K562 (cell line): ENCODE results near the gene NLRP6. TPM values are rescaled to one million over a fixed set of nuclear protein-coding genes. Genes with fewer than 3 reads are reported as not detected.

Experiments used
- ATAC-seq: fragments of 200-7000 bp; cut with Tn5 transposase; 3 replicates; pipeline ENCODE4 v1.9.1; 2020; ENCODE audit warnings: moderate library complexity
- BruUV-seq: library from RNA; stranded (reverse); fragments of 400-500 nt; replicated peaks from 2 replicates; lab custom pipeline; 2021; lab: Mats Ljungman, UMichigan
- CTCF ChIA-PET: fragments of 300-600 bp; formaldehyde crosslinking; extraction: SDS; loops from one replicate; lab custom pipeline; 2021; ENCODE audit warnings: low intra/inter-chr PET ratio; lab: Yijun Ruan, JAX
- POLR2A ChIA-PET: fragments of 300-600, 350-650 bp; sonication (Branson Sonifier 250); formaldehyde crosslinking; extraction: SDS; loops from one replicate; lab custom pipeline; 2021; ENCODE audit warnings: antibody characterized with exemption, inconsistent platforms; lab: Yijun Ruan, JAX
- DNase-seq, 4 experiments: peaks; one replicate each; pipeline versions ENCODE4 v3.0.0 to v3.0.0-alpha.2; 2011 to 2018; ENCODE audit warnings: low spot score in 3 of 4, mixed read lengths in 3 of 4; ENCODE audit errors: extremely low read depth in 1 of 4
- FAIRE-seq: peaks from 2 replicates; lab custom pipeline; 2011; peaks lifted over from hg19 to GRCh38; lab: Jason Lieb, UNC
- H2AFZ ChIP-seq: 2 replicates; pipeline ENCODE4 v1.6.0; 2011; ENCODE audit warnings: low read depth, low read length, control low read depth, inconsistent platforms
- H3K27ac ChIP-seq: fragments of 200-600 bp; 3 replicates; pipeline ENCODE4 v1.8.0; 2011; ENCODE audit warnings: low read depth, mild to moderate bottlenecking, control low read depth, inconsistent platforms, low read length, moderate library complexity, mixed read lengths; ENCODE audit errors: extremely low read depth
- H3K27me3 ChIP-seq, 2 experiments: fragments of 300-600 bp in 1 of 2; 2 replicates in 1 of 2; 3 replicates in 1 of 2; pipeline versions ENCODE4 v1.6.0 to v1.8.0; 2011; ENCODE audit warnings: inconsistent platforms in 2 of 2, low read length in 2 of 2, mild to moderate bottlenecking in 1 of 2, mixed read lengths in 1 of 2, moderate library complexity in 1 of 2; ENCODE audit not compliant: control insufficient read depth in 2 of 2, insufficient read depth in 2 of 2
- H3K36me3 ChIP-seq: fragments of 300-600 bp; 3 replicates; pipeline ENCODE4 v1.8.0; 2011; ENCODE audit warnings: mild to moderate bottlenecking, low read length, inconsistent platforms; ENCODE audit not compliant: control insufficient read depth, insufficient read depth
- H3K4me1 ChIP-seq, 2 experiments: fragments of 200-600 bp in 1 of 2; replicated peaks in 1 of 2; 2 replicates in 1 of 2; 3 replicates in 1 of 2; pipeline versions ENCODE4 v1.5.1 to v1.8.0; 2011; ENCODE audit warnings: inconsistent platforms in 2 of 2, low read length in 2 of 2, mild to moderate bottlenecking in 1 of 2, mixed read lengths in 1 of 2, moderate library complexity in 1 of 2; ENCODE audit not compliant: control insufficient read depth in 2 of 2, insufficient read depth in 2 of 2
- H3K4me2 ChIP-seq: 2 replicates; pipeline ENCODE4 v1.6.1; 2011; ENCODE audit warnings: low read length, control low read depth, inconsistent platforms, mixed read lengths; ENCODE audit not compliant: insufficient read depth
- H3K4me3 ChIP-seq: fragments of 200-600 bp; sonication (generic), shearing (Covaris generic); 2 replicates; pipeline ENCODE4 v1.5.1; 2016; ENCODE audit warnings: control low read depth, inconsistent platforms
- H3K79me2 ChIP-seq: fragments of 200-600 bp; 3 replicates; pipeline ENCODE4 v1.8.0; 2011; ENCODE audit warnings: low read length, inconsistent platforms; ENCODE audit not compliant: control insufficient read depth, insufficient read depth
- H3K9ac ChIP-seq, 2 experiments: 2 replicates each; pipeline versions ENCODE4 v1.6.0 to v1.6.1; 2011; ENCODE audit warnings: low read depth in 2 of 2, low read length in 2 of 2, control low read depth in 1 of 2, inconsistent platforms in 1 of 2, mild to moderate bottlenecking in 1 of 2, mixed read lengths in 1 of 2; ENCODE audit not compliant: insufficient read depth in 1 of 2
- H3K9me1 ChIP-seq: one replicate; pipeline ENCODE4 v1.6.0; 2011; ENCODE audit warnings: inconsistent platforms, mild to moderate bottlenecking, low read length, moderate library complexity; ENCODE audit not compliant: control insufficient read depth, insufficient read depth
- H3K9me3 ChIP-seq: replicated peaks from 2 replicates; pipeline ENCODE4 v1.5.1; 2011; ENCODE audit warnings: low read depth, low read length, inconsistent platforms; ENCODE audit not compliant: control insufficient read depth, insufficient read depth
- H4K20me1 ChIP-seq: replicated peaks from 2 replicates; pipeline ENCODE4 v1.6.1; 2011; ENCODE audit warnings: low read length, inconsistent platforms, mixed read lengths; ENCODE audit not compliant: control insufficient read depth, insufficient read depth
- FIP1L1 ChIP-seq: fragments of 200-400 bp; formaldehyde crosslinking; IDR thresholded peaks from 2 replicates; pipeline ENCODE4 v1.6.1; 2018; ENCODE audit warnings: mild to moderate bottlenecking, low read depth, low read length; ENCODE audit not compliant: poor library complexity, severe bottlenecking
- HCFC1 ChIP-seq: IDR thresholded peaks from 2 replicates; pipeline ENCODE4 v1.6.1; 2012; ENCODE audit warnings: low read depth, low read length, improper control_type of control experiment
- JUND ChIP-seq, 2 experiments: IDR thresholded peaks; 2 replicates in 1 of 2; 3 replicates in 1 of 2; pipeline ENCODE4 v1.6.1; 2011; ENCODE audit warnings: borderline replicate concordance in 2 of 2, low read depth in 2 of 2, low read length in 2 of 2, improper control_type of control experiment in 1 of 2, missing biosample characterization in 1 of 2, missing genetic modification characterization in 1 of 2, missing genetic modification reagents in 1 of 2
- RBFOX2 ChIP-seq: fragments of 200-400 bp; formaldehyde crosslinking; IDR thresholded peaks from 2 replicates; pipeline ENCODE4 v1.6.1; 2017; ENCODE audit warnings: low read depth, mild to moderate bottlenecking, low read length, moderate library complexity
- TAF1 ChIP-seq: IDR thresholded peaks from 2 replicates; pipeline ENCODE4 v1.6.1; 2011; ENCODE audit warnings: mild to moderate bottlenecking, low read length, moderate library complexity; ENCODE audit not compliant: insufficient read depth, control insufficient read depth, severe bottlenecking; ENCODE audit errors: extremely low read depth
- ZBTB33 ChIP-seq: sonication (generic); formaldehyde crosslinking; IDR thresholded peaks from 2 replicates; pipeline ENCODE4 v1.8.1; 2023; ENCODE audit warnings: mild to moderate bottlenecking, missing genetic modification reagents
- WGBS: fragments of 100-300 bp; shearing (Covaris generic); methylation state at CpG from one replicate; pipeline ENCODE4 v1.1.6; 2016; ENCODE audit warnings: low coverage, mixed read lengths; ENCODE audit not compliant: insufficient coverage; ENCODE audit errors: missing lambda C conversion rate; 5-methylcytosine and 5-hydroxymethylcytosine counted together
- in situ Hi-C: fragments of 300-500 bp; cut with MboI; formaldehyde crosslinking; loops from 4 replicates; pipeline ENCODE4 v1.15.0; 2018; ENCODE audit warnings: inconsistent platforms, mixed read lengths
- intact Hi-C: fragments of 100-400 bp; cut with micrococcal nuclease; formaldehyde crosslinking; loops from 2 replicates; pipeline ENCODE4 v1.14.2; 2022
- polyA plus RNA-seq, 8 experiments: library from polyadenylated mRNA; depleted of rRNA in 4 of 8; stranded (reverse) in 5 of 8; unstranded in 3 of 8; fragments of >200 nt; fragmentation: Nextera tagmentation in 2 of 8; fragmentation: Illumina TruSeq in 1 of 8; extraction: Ambion mirVana in 2 of 8; extraction: Trizol in 1 of 8; gene quantifications; 2 replicates each; pipeline versions ENCODE4 v1.2.1 to v1.2.3, GENCODE V29; 2011 to 2014; ENCODE audit warnings: inconsistent platforms in 1 of 8, missing spikeins in 1 of 8
- total RNA-seq, 7 experiments: library from RNA; depleted of rRNA in 6 of 7; stranded (reverse); fragments of >200 nt in 6 of 7; fragmentation: Illumina TruSeq in 2 of 7; extraction: Trizol in 2 of 7; gene quantifications; 2 replicates each; pipeline versions ENCODE4 v1.2.1 to v1.2.3, GENCODE V29; 2011 to 2021; ENCODE audit warnings: low replicate concordance in 1 of 7

Gene NLRP6
- total and polyA plus RNA-seq, 9 of the 15 experiments (the other 6 are each of a cell fraction or from before 2014, with no cell fraction given), result 0.03 to 0.18 (median 0.15) TPM; not detected in 5

- intact Hi-C loops, result no loop called here
- peaks cover 12% of the 10 kb centered on the region for H3K9me3 ChIP-seq
- no peak overlapping the region for H3K4me3 ChIP-seq
- CTCF ChIA-PET, result no interaction called here
- no peak overlapping the region for H3K27ac ChIP-seq
- no peak overlapping the region for H3K9ac ChIP-seq
- FAIRE-seq (no peak), ATAC-seq (no peak), DNase-seq (no peak)
- H3K36me3 ChIP-seq, result no peaks in the 10 kb centered on the region
- in situ Hi-C loops, result no loop called here
- no peak overlapping the region for H2AFZ ChIP-seq
- H3K79me2 ChIP-seq, result no peaks in the 10 kb centered on the region
- H3K9me1 ChIP-seq, result no peaks in the 10 kb centered on the region
- no peak overlapping the region for H3K4me2 ChIP-seq
- no TSS peak for BruUV-seq
- no peak for TF ChIP-seq JUND (IDR thresholded peaks at IDR 0.05; ENCODE audit: borderline replicate concordance, low read depth, low read length)
- no peak for TF ChIP-seq JUND (tag; IDR thresholded peaks at IDR 0.05; ENCODE audit: borderline replicate concordance, low read depth, low read length)
- 0 out of 2 replicates have a peak, but pooled peaks have one; percentile 17 for TF ChIP-seq RBFOX2
- peak; percentile 87 for TF ChIP-seq ZBTB33 (CRISPR knock-in tag)
- peak; percentile 34 for TF ChIP-seq FIP1L1
- TF ChIP-seq HCFC1, result no peak
- no peak for TF ChIP-seq TAF1
- POLR2A ChIA-PET, result interaction anchor here (1.0 to 1.1 kb wide), 2 partner anchors 8 to 9 kb away, joined by 3 to 4 read pairs; partner anchors contain the start of gene PGGHG
- H4K20me1 ChIP-seq, result no peaks in the 10 kb centered on the region
- H3K27me3 ChIP-seq, result no peaks in the 10 kb centered on the region
- 73% methylated on average over 18 of the region's 85 CpGs for WGBS
- H3K4me1 ChIP-seq, result peaks cover 15 to 49% of the 10 kb centered on the region in 2 experiments
Measured at GRCh38 chr11:279966-280705, 1.9 kb downstream of the NLRP6 start.
